Vagina (tissue), 2 donors: ENCODE measurements around the gene APP. TPM values are rescaled to one million over a fixed set of nuclear protein-coding genes. Genes with fewer than 3 reads are reported as not detected.

Experiments
- DNase-seq, 2 donors: peaks; one replicate each; pipeline ENCODE4 v3.0.0-alpha.2; 2017; ENCODE audit errors: extremely low spot score in 2 of 2
- H3K27ac ChIP-seq: fragments of 200-600 bp; sonication (generic); one replicate; pipeline ENCODE4 v1.5.1; 2019
- H3K27me3 ChIP-seq: fragments of 200-600 bp; sonication (generic); one replicate; pipeline ENCODE4 v1.5.1; 2019
- H3K36me3 ChIP-seq, 2 donors: fragments of 200-600 bp; sonication (generic); one replicate each; pipeline ENCODE4 v1.5.1; 2017 to 2019
- H3K4me1 ChIP-seq: fragments of 200-600 bp; sonication (generic); one replicate; pipeline ENCODE4 v1.5.1; 2019
- H3K4me3 ChIP-seq, 2 donors: fragments of 200-600 bp; sonication (generic); 1 replicate in 1 of 2; 2 replicates in 1 of 2; pipeline ENCODE4 v1.5.1; 2016 to 2019
- H3K9me3 ChIP-seq: fragments of 200-600 bp; sonication (generic); one replicate; pipeline ENCODE4 v1.5.1; 2019
- CTCF ChIP-seq, 3 experiments: fragments of 450-650 bp in 2 of 3; fragments of 200-600 bp in 1 of 3; sonication (generic) in 1 of 3; IDR thresholded peaks; one replicate each; pipeline ENCODE4 v1.5.1; 2017 to 2019; ENCODE audit warnings: antibody characterized with exemption in 3 of 3, mild to moderate bottlenecking in 2 of 3, moderate library complexity in 2 of 3
- POLR2A ChIP-seq, 2 donors: fragments of 450-650 bp; IDR thresholded peaks; one replicate each; pipeline ENCODE4 v1.6.1; 2017; ENCODE audit warnings: antibody characterized with exemption in 2 of 2, mild to moderate bottlenecking in 2 of 2, moderate library complexity in 2 of 2
- POLR2AphosphoS5 ChIP-seq, 2 donors: sonication (generic); formaldehyde crosslinking; IDR thresholded peaks; one replicate each; pipeline ENCODE4 v1.9.0; 2017; ENCODE audit warnings: antibody characterized with exemption in 2 of 2, mild to moderate bottlenecking in 2 of 2, low read depth in 1 of 2; ENCODE audit not compliant: insufficient read depth in 1 of 2
- intact Hi-C: fragments of 100-400 bp; cut with DNase I; formaldehyde crosslinking; loops from one replicate; pipeline ENCODE4 v1.15.1; 2023
- total RNA-seq: library from RNA; depleted of rRNA; stranded (reverse); fragments of >200 nt; gene quantifications from one replicate; pipeline ENCODE4 v1.2.3, GENCODE V29; 2016

Gene APP
- total RNA-seq, 1 donor from 2014 or later, result 315 TPM

- H3K4me1 ChIP-seq, result no peaks in the 10 kb centered on the region
- intact Hi-C loops, result no loop called here
- no peaks in the 10 kb centered on the region for H3K9me3 ChIP-seq
- no peaks in the 10 kb centered on the region for H3K27me3 ChIP-seq
- no peak for TF ChIP-seq CTCF (IDR thresholded peaks at IDR 0.05)
- no peak for TF ChIP-seq POLR2AphosphoS5 (IDR thresholded peaks at IDR 0.05; ENCODE audit: insufficient read depth in 1 of 2, low read depth in 1 of 2)
- no peak overlapping the region for H3K4me3 ChIP-seq
- no peaks in the 10 kb centered on the region for H3K36me3 ChIP-seq
- DNase-seq, result no peak
- no peak overlapping the region for H3K27ac ChIP-seq
Observed at GRCh38 chr21:26195708-26196107, 25.1 kb upstream of the APP start.

GRCh38 chr21:26194811-26195251 lies 24.3 kb upstream of the APP start:
- Histone ChIP-seq H3K4me1 (no peaks in the 10 kb centered on the region), H3K27me3 (no peaks in the 10 kb centered on the region), H3K4me3 (no peak overlapping the region), H3K36me3 (no peaks in the 10 kb centered on the region), H3K27ac (no peak overlapping the region), H3K9me3 (no peaks in the 10 kb centered on the region)
- TF ChIP-seq CTCF (IDR thresholded peaks at IDR 0.05), result no peak
- no peak for TF ChIP-seq POLR2AphosphoS5 (IDR thresholded peaks at IDR 0.05; ENCODE audit: insufficient read depth in 1 of 2, low read depth in 1 of 2)
- TF ChIP-seq POLR2A (IDR thresholded peaks at IDR 0.05), result no peak
- intact Hi-C loops, result no loop called here
- DNase-seq, result no peak

GRCh38 chr21:26194326-26194725 lies 23.8 kb upstream of the APP start:
- Histone ChIP-seq H3K9me3 (no peaks in the 10 kb centered on the region), H3K36me3 (no peaks in the 10 kb centered on the region), H3K27ac (no peak overlapping the region), H3K4me3 (no peak overlapping the region), H3K27me3 (no peaks in the 10 kb centered on the region), H3K4me1 (no peaks in the 10 kb centered on the region)
- intact Hi-C loops, result no loop called here
- TF ChIP-seq POLR2AphosphoS5 (IDR thresholded peaks at IDR 0.05; ENCODE audit: insufficient read depth in 1 of 2, low read depth in 1 of 2), result no peak
- no peak for TF ChIP-seq POLR2A (IDR thresholded peaks at IDR 0.05)
- no peak for TF ChIP-seq CTCF (IDR thresholded peaks at IDR 0.05)
- DNase-seq, result no peak

DNA sequence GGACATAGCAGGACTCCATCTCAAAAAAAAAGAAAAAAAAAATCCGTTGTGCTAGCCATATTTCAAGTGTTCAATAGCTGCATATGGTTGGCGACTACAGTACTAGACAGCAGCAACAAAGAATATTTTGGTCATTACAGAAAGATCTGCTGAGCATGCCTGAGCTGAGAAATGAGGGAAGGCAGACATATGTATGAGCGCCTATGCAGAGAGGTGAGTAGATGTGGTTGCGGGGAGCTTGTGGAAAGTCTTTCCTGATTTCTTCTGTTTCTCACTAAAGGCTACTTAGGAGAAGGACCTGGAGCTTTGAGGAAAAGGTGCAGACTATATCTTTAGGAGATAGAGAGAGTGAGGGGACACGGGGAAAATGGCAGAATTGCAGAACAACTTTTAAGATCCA lies 21.0 kb upstream of the APP start:
- DNase-seq, result no peak
- Histone ChIP-seq H3K4me3 (no peak overlapping the region), H3K36me3 (no peaks in the 10 kb centered on the region), H3K27me3 (no peaks in the 10 kb centered on the region), H3K9me3 (no peaks in the 10 kb centered on the region), H3K27ac (no peak overlapping the region), H3K4me1 (no peaks in the 10 kb centered on the region)
- TF ChIP-seq POLR2AphosphoS5 (IDR thresholded peaks at IDR 0.05; ENCODE audit: insufficient read depth in 1 of 2, low read depth in 1 of 2), result no peak
- TF ChIP-seq CTCF (IDR thresholded peaks at IDR 0.05), result no peak
- TF ChIP-seq POLR2A (IDR thresholded peaks at IDR 0.05), result no peak
- intact Hi-C loops, result no loop called here

- Histone ChIP-seq H3K27me3 (no peaks in the 10 kb centered on the region), H3K27ac (no peak overlapping the region), H3K36me3 (no peaks in the 10 kb centered on the region), H3K9me3 (no peaks in the 10 kb centered on the region), H3K4me1 (no peaks in the 10 kb centered on the region), H3K4me3 (no peak overlapping the region)
- no peak for DNase-seq
- TF ChIP-seq POLR2AphosphoS5 (IDR thresholded peaks at IDR 0.05; ENCODE audit: insufficient read depth in 1 of 2, low read depth in 1 of 2), result no peak
- no peak for TF ChIP-seq CTCF (IDR thresholded peaks at IDR 0.05)
- no peak for TF ChIP-seq POLR2A (IDR thresholded peaks at IDR 0.05)
- intact Hi-C loops, result no loop called here
Observed at GRCh38 chr21:26188422-26188821, 17.9 kb upstream of the APP start.
